Articular chondrocyte of knee joint (primary cell): ENCODE results near the gene DAB2. TPM values are rescaled to one million over a fixed set of nuclear protein-coding genes. Genes with fewer than 3 reads are reported as not detected.

Experiments used
- total RNA-seq: library from RNA; depleted of rRNA; stranded (reverse); fragments of >200 nt; gene quantifications from 2 replicates; pipeline ENCODE4 v1.2.3, GENCODE V29; 2012

The DAB2 gene
- total RNA-seq, result 412 and 538 TPM in 2 replicates

DNA sequence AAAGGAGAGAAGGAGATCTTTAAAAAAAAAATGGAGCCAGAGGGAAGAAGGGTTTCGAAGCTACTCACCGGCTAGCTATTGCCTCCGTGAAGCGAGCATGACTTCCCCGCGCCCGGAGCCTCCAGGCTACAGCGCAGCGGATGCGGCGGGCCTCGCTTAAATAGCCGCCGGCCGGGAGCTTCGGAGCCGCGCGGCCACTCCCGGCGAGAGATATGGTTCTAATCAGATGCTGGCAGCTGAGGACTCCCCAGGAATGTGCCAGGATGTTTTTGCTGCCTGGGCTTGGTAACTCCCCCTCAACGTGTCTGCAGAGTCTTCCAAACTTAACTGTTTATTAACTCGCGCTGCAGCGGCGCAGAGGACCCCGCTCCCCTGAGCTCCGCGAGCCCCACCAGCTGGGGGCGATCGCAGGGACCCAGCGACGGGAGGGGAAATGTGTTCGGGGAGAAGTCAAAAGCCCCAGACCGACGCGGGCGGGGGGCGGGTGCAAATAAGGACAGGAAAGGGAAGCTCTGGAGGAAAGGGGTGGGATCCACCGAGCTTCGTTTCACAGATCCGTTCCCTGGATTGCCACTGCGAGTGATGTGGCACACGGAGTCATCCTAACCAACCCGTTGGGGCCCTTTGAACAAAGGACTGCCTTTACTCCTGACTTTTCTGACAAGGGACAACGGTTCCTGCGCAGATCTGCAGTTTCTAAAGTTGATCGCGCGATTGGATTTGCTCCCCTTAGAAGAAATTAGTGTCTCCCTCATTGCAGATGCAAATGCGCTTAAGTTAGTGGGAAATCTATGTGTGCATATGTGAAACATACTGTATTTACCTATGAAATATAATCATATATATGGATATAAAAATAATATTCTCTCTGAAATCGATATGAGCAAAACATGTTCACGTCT, at the start of gene DAB2:
Gene DAB2, minus strand, starts transcription at position 245 of the 902 bp plus-strand sequence. CDS start 30,660 bp downstream, outside the sequence.

DNA sequence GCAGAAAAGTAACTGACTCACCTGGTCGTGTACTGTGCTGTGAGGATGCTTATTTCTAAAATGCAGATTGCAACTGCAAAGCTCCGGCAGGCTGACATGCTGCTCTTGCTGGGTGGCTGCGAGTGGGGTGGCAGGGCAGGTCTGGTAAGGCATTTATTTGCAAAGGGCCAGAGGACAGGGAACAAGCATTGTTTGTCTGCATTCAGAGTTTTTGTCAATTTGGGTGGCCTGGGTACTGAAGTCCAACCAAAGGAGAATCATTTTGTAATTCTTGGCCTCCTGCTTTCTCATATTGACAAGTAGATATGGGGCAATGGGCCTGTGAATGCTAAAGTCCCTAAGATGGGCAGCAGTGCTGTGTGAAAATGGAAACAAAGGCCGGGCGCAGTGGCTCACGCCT, 60.4 kb downstream of the DAB2 start, which contains the start of gene C9:
Gene C9, minus strand, starts transcription at position 129 of the 400 bp plus-strand sequence. Its CDS starts 31 bp downstream, at position 98.

Other genes with a start within 250 kb of the DAB2 start
- 0.54 and 1.6 TPM in 2 replicates for gene FYB1, start 205.4 kb downstream of the DAB2 start, total RNA-seq
- gene C9, start 60.5 kb downstream of the DAB2 start, total RNA-seq, result 0.13 and 0.54 TPM in 2 replicates